Measurements from ENCODE around the gene FAM237A. TPM values are rescaled to one million over a fixed set of nuclear protein-coding genes. Genes with fewer than 3 reads are reported as not detected.

Gene FAM237A
- not detected in 2 replicates for total RNA-seq (2014; rRNA removed; shearing (Covaris generic))

- DNase-seq (ENCODE audit: low read depth) = peak; percentile 54
Observed at GRCh38 chr2:206642075-206643025, at the start of gene FAM237A. Gene FAM237A (plus strand): TSS chr2:206642487. CDS start chr2:206644237, 1,750 bp downstream.

DNA sequence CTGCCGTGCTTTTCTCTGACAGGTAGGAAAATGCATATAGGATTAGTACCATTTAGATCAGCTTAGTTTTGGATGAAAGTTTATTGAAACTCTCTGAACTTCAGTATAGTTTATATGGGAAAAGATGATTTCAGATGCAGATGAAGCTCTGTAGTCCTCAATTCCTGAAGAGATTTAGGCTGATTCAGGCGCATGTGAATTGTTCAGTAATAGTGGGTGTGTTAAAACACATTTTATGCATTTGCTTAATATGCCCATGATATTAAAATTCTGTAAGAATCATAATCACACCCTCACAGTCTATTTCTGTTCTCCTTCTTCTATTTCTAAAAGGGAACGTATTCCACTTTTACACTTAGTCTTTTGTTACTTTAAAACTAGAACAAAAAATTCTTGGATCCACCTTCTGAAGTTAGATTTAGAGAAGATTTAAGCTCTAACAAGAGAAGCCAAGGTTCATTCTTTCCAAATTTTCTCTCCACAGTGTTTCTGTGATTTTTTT is 44.5 kb upstream of the FAM237A start:
- no peak for DNase-seq (ENCODE audit: low read depth)

DNA sequence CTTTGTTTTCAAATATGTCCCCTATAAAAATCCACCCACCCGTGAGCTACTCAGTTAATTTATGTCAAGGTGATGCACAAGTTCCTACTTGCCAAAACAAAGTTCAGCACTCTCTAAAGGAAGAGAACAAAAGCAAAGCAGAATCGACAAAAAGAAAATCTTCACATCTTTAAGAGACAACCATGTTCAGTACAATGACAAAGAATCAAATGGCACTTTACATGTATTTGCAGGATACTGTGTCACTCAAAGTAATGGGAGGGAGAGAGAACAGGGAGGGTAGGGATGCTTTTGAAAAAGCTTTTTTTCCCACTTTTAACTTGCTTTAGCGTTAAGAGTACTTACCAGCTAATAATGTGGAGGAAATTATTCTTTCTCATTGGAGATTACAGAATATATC is 39.0 kb upstream of the FAM237A start:
- DNase-seq (ENCODE audit: low read depth) = no peak

GRCh38 chr2:206610451-206610850 is 31.8 kb upstream of the FAM237A start:
- DNase-seq (ENCODE audit: low read depth) = no peak

- DNase-seq (ENCODE audit: low read depth) = no peak
Observed at GRCh38 chr2:206611191-206611590, 31.1 kb upstream of the FAM237A start.

GRCh38 chr2:206611736-206612135 is 30.6 kb upstream of the FAM237A start:
- DNase-seq (ENCODE audit: low read depth) = peak; percentile 12

GRCh38 chr2:206614811-206615210 is 27.5 kb upstream of the FAM237A start:
- DNase-seq (ENCODE audit: low read depth) = peak; percentile 92

DNA sequence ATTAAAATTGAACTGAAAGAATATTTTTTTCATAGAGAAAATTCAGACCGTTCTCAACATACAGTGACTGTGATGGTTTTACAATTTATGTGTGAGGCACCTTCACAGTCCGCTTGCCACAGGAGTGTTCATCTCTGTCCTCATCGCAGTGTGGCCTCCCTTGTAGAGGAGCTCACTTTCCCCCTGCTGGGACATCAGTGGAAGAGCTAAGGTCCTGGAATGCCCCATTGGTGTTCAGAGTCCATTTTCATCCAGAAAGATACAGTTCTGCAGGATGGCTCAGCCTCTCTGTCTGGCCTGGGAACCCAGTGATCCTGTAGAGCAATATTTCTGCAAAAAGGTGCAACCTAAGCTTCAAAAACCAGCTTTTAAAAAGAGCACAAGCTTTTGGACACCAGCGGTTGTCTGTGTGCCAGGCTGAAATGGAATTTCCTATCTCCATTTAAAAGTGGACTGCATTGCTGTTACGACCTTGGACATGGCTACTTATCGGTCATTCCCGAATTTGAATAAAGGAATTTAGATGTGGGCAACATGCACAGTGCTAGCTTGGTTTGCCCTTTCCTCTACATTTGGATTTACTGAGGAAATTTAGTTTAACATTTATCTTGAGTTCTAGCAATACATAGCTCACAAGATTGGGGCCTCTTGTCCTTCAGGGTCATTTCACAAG is 26.7 kb upstream of the FAM237A start:
- DNase-seq (ENCODE audit: low read depth) = peak; percentile 39

- DNase-seq (ENCODE audit: low read depth) = peak; percentile 65
Observed at GRCh38 chr2:206616151-206616550, 26.1 kb upstream of the FAM237A start.

- DNase-seq (ENCODE audit: low read depth) = no peak
Observed at GRCh38 chr2:206619011-206619410, 23.3 kb upstream of the FAM237A start.

GRCh38 chr2:206626108-206626507 is 16.2 kb upstream of the FAM237A start:
- DNase-seq (ENCODE audit: low read depth) = no peak

DNA sequence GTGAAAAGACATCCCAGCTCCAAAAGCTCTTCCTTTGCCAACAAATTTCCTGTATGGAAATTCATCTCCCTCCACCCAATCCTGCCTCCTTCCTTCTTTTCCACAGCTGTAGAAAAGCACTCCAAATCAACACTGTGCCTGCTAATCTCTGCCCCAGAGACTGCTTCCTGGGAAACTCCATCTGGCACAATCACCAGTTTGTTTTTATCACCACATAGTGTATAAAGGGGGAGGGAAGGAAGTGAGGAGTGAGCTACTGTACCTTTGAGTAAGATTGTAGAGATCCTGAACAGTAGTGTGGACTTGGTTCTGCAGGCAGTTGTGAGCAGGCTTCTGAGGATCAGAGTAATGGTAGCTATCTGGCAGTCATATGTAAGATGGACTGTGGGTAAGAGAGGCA is 14.7 kb upstream of the FAM237A start:
- no peak for DNase-seq (ENCODE audit: low read depth)

- no peak for DNase-seq (ENCODE audit: low read depth)
Observed at GRCh38 chr2:206631340-206631739, 10.9 kb upstream of the FAM237A start.

GRCh38 chr2:206635015-206635414 is 7.3 kb upstream of the FAM237A start:
- DNase-seq (ENCODE audit: low read depth) = no peak

GRCh38 chr2:206639636-206640035 is 2.7 kb upstream of the FAM237A start:
- DNase-seq (ENCODE audit: low read depth) = no peak

GRCh38 chr2:206641226-206641625 is 1.1 kb upstream of the FAM237A start:
- no peak for DNase-seq (ENCODE audit: low read depth)

DNA sequence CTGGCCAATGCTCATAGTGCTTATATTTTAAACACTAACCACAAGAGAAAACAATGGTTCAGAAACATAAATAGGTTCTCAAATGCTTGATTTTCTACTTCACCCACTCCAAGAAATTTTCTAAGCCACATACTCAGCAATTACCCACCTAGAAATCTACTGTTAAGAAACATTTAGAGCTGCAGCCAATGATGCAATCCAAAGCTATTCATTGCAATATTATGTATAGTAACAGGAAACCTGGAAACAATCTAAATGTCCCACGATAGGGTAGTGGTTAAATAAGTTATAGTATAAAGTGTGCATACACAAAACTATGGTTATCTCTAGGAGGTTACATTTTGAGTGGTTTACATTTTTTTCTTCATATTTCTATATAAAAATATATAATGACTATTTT is 5.7 kb downstream of the FAM237A start:
- DNase-seq (ENCODE audit: low read depth) = no peak

- peak; percentile 21 for DNase-seq (ENCODE audit: low read depth)
Observed at GRCh38 chr2:206657087-206657486, 14.8 kb downstream of the FAM237A start.

DNA sequence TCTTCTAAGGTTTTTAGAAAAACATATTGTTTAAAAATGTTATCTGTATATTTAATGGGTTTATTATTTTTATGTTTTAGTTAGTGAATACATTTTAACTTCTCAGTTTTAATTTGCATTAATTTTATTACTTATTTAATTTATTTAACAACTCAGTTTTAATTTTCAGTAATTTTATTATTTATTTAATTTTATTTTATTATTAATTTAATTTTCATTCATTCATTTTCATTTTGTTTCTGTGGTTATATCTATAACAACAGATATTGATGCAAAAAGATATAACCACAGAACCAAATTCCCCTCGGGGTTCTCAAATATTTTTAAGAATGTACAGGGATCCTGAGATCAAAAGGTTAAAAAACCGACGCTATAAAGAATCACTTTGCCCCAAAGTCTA is 23.0 kb downstream of the FAM237A start:
- no peak for DNase-seq (ENCODE audit: low read depth)

DNA sequence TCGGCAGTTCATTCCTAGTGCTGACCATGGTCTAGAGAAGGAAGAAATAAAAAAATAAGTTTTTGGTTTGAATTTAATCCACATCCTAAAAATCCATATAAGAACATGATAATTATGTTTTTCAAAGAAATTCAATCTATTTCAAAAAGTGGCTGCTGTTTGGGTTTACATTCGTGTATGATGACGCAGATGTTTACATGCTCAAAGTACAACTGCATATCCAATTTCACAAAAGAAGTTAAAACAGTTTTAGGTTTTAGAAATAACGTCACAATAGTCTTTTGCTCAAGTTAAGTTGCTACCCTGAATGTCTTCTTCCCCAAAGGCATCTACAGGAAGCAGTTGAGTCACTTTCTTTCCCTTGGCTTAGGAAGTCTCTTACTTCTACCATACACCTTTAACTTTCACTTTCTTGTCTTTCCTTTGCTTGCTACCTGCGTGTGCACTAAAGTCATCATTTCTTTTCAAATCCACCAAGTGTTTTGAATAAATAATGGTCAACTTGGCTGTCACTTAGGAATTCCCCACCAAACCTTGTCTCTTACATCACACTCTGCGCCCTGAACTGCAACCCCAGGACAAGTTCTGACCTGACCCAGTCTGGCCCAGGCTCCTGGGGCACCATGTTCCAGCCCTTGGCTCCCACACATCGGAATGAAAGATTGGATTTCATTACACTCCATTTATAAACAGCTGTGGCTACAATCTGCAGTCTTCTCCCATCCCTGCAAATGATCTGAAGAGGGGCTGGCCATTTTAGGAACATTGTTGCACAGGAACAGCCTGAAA is 28.4 kb downstream of the FAM237A start:
- peak; percentile 3 for DNase-seq (ENCODE audit: low read depth)

DNA sequence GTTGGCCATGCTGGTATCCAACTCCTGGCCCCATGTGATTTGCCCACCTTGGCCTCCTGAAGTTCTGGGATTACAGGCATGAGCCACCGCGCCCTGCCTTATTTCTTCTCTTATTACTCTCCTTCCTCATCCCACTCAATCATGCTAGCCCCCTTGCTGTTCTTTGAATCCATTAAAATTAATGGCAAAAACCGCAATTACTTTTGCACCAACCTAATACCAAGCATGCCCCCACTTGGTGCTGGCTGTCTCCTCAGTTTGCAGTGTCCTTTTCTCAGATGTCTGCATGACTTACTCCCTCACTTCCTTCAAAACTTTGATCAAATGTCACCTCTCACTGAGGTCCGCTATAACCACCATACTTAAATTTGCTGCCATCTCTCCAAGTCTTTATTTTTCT is 41.3 kb downstream of the FAM237A start:
- DNase-seq (ENCODE audit: low read depth) = no peak

- no peak for DNase-seq (ENCODE audit: low read depth)
Observed at GRCh38 chr2:206688453-206688852, 46.2 kb downstream of the FAM237A start.
